Measurements from ENCODE around the gene BOD1L1. TPM values are rescaled to one million over a fixed set of nuclear protein-coding genes. Genes with fewer than 3 reads are reported as not detected.

The BOD1L1 gene
- total and polyA plus RNA-seq, 2 of the 8 experiments (the other 6 are each of a cell fraction or from before 2014, with no cell fraction given), result 6.8 to 39.3 TPM

- no peak overlapping the region for H4K8ac ChIP-seq (ENCODE audit: extremely low read depth, insufficient read depth, low read length)
- FAIRE-seq (no peak), DNase-seq (ENCODE audit: low read depth in 1 of 2, low spot score in 2 of 2) (no peak)
- H3K79me2 ChIP-seq (ENCODE audit: control insufficient read depth in 1 of 2, insufficient read depth in 2 of 2, low read length in 2 of 2), result no peaks in the 10 kb centered on the region
- H3K36me3 ChIP-seq (ENCODE audit: control insufficient read depth in 2 of 4, insufficient read depth in 4 of 4, low read length in 3 of 4), result peaks cover 3 to 53% (median 29%) of the 10 kb centered on the region in 4 experiments
- CTCF ChIA-PET (ENCODE audit: partially characterized antibody), result no interaction called here
- H2BK5ac ChIP-seq (ENCODE audit: low read depth, low read length), result no peak overlapping the region
- H3K4me3 ChIP-seq (ENCODE audit: extremely low read depth in 1 of 4, insufficient read depth in 2 of 4, low read depth in 3 of 4, low read length in 4 of 4), result no peak overlapping the region
- no peak overlapping the region for H2AK5ac ChIP-seq (ENCODE audit: low read depth, low read length)
- H3K4me1 ChIP-seq (replicated peaks in 1 of 4; ENCODE audit: control insufficient read depth in 3 of 4, insufficient read depth in 4 of 4, low read length in 3 of 4), result no peaks in the 10 kb centered on the region
- no peak overlapping the region for H2AFZ ChIP-seq (ENCODE audit: low read length)
- no peak overlapping the region for H4K5ac ChIP-seq (ENCODE audit: insufficient read length, low read depth, low read length)
- H3K23ac ChIP-seq (ENCODE audit: insufficient read length), result no peak overlapping the region
- no peak overlapping the region for H3K4me2 ChIP-seq (ENCODE audit: insufficient read depth in 1 of 2, low read depth in 2 of 2, low read length in 2 of 2)
- no peak overlapping the region for H2BK120ac ChIP-seq (replicated peaks; ENCODE audit: low read depth, low read length)
- no peak overlapping the region for H4K91ac ChIP-seq (replicated peaks; ENCODE audit: insufficient read length, low read length)
- no peak overlapping the region for H3K27ac ChIP-seq (ENCODE audit: low read depth, low read length)
- no peak overlapping the region for H2BK12ac ChIP-seq (ENCODE audit: low read depth, low read length)
- H3K4ac ChIP-seq (replicated peaks; ENCODE audit: insufficient read length, low read depth, low read length), result no peak overlapping the region
- H4K20me1 ChIP-seq (replicated peaks in 1 of 2; ENCODE audit: control insufficient read depth in 1 of 2, insufficient read depth in 2 of 2, low read length in 2 of 2), result peaks cover 3% of the 10 kb centered on the region in 2 experiments
- no peak overlapping the region for H3K9ac ChIP-seq (replicated peaks in 1 of 4; ENCODE audit: extremely low read depth in 1 of 4, low read depth in 3 of 4, low read length in 3 of 4)
- no peaks in the 10 kb centered on the region for H3K27me3 ChIP-seq (replicated peaks in 1 of 4; ENCODE audit: control insufficient read depth in 3 of 4, extremely low read depth in 1 of 4, insufficient read depth in 3 of 4, low read length in 3 of 4)
- H3K9me3 ChIP-seq (ENCODE audit: insufficient read depth in 2 of 2, low read depth in 1 of 2, low read length in 1 of 2), result no peaks in the 10 kb centered on the region
- H3K79me1 ChIP-seq (ENCODE audit: low read depth, low read length), result no peaks in the 10 kb centered on the region
- TF ChIP-seq BRCA1 (IDR thresholded peaks at IDR 0.05; ENCODE audit: low read depth, low read length) (no peak), SUZ12 (IDR thresholded peaks at IDR 0.05; ENCODE audit: low read length) (no peak), SIX5 (IDR thresholded peaks at IDR 0.05; ENCODE audit: low read depth, low read length) (no peak), JUND (IDR thresholded peaks at IDR 0.05; ENCODE audit: low read length) (no peak), SAP30 (IDR thresholded peaks at IDR 0.05; ENCODE audit: insufficient read depth, insufficient replicate concordance, low read length) (no peak), YY1 (IDR thresholded peaks at IDR 0.05; ENCODE audit: low read depth, low read length) (no peak), SIRT6 (IDR thresholded peaks at IDR 0.05; ENCODE audit: low read length) (no peak)
- POLR2A ChIA-PET (ENCODE audit: partially characterized antibody), result no interaction called here
- no peak overlapping the region for H3K14ac ChIP-seq (ENCODE audit: insufficient read length)
- no peak overlapping the region for H2BK20ac ChIP-seq (ENCODE audit: low read length)
- no peak overlapping the region for H3K18ac ChIP-seq (ENCODE audit: extremely low read depth, low read length)
- no peaks in the 10 kb centered on the region for H3K23me2 ChIP-seq (ENCODE audit: low read depth, low read length)
- H3K56ac ChIP-seq (replicated peaks; ENCODE audit: insufficient read length, low read depth, low read length), result no peak overlapping the region
- no peak overlapping the region for H2BK15ac ChIP-seq (ENCODE audit: low read length)
Measured at GRCh38 chr4:13597141-13597540, 30.4 kb downstream of the BOD1L1 start.

Measured in H1 (cell line).